SIG-M5 (cell line): ENCODE data around the gene PDE5A.
"Not testable (repeated sequence)": the region's sequence is repeated elsewhere in the genome, so short reads cannot be mapped to it uniquely, and the experiment has no call there.

Experiments used
- DNase-seq: peaks from one replicate; lab custom pipeline; 2025; lab: John Stamatoyannopoulos, UW

The PDE5A gene

DNA sequence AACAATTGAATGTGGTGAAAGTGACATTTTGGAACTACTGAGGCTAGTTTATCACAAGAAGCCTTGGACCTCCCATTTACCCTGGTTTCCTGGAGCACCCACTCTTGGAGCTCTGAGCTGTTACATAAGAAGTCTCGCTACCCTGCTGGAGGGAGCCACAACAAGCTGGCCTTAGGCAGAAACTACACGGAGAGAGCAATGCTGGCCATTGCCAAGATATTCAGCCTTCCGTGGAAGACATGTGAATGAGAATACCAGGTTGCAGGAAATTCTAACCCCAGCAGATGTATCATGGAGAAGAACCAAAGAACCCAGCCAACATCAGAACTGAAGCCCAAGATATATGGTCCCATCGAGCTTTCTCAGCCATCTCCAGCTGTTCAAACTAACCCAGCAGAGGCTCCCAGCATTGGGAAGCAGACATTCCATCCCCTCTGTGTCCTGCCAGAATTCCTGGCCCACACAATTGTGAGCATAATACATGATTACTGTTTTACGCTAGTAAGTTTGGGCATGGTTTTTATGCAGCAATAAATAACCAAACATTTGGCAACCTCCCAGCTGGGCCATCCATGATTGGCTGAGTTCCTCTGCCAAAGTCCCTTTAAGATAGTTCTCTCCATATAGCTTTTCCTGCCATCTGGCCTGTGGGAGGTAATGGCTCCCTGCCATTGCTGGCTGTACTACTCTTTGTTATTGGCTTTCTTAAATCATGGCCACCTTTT lies 17.9 kb upstream of the PDE5A start:
- DNase-seq, result no peak

DNA sequence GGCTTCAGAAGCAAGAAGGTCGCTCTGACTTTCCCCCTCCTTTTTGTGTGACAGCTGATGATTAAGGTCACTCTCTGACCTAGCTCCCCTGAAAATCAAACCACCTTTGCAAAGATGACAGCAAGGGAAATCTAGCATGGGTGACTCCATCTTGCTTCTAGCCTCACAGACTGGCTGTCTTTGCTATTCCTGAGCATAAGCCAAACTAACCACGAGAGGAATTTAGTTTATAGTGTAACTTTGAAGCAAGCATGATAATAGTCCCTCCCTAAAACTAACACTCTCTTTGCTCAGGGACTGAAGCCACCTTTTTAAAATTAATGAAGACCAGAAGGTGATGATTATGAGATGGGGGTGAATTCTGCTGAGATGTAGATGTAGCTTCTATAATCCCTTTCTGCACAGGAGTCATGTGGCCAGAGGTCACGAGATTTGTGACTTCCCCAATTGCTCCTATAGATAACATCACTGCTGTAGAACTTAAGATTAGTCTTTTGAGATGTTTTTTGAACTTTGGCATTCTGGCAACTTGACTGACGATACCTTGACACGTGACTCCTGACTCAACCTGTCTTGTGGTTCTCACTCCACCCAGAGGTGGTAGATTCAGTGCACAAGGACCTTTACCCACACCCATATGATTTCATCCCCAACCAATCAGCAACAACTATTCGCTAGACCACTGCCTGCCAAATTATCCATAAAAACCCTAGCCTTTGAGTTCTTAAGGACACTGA lies 14.9 kb upstream of the PDE5A start:
- DNase-seq, result no peak

DNA sequence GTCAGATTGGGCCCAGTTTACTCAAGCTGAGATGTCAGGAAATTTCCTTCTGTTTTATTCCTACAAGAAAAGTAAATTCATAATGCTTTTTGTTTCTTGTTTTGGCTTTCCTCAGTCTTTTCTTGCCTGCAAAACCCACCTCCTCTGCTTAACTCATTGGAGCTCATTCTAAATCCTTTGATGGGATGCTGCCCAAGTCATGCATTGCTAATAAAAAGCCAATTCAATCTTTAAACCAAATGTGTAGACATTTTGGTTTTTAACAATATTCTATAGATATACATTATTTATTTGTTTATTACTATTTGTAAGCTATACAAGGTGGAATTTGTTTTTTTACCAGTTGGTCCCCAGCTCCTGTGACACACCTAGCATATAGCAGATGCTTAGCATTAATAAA lies 13.2 kb upstream of the PDE5A start:
- DNase-seq, result no peak

DNA sequence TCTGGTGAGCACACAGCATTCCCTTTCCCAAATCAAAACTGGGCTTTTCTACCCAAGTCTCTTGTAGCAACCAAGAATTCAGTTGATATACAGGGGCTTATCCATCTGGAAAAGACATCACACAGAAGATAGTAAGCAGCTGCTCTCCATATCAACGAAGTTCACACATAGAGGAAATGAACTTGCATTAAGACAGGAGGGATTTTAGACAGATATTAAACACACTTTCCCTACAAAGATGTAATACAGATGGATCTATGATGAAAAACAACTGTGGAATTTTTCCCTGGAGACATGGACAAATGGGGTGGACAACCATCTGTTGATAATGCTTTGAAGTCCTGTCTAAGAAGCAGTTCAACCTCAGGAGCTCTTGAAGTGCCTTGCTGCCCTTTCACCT lies 9.8 kb upstream of the PDE5A start:
- no peak for DNase-seq

DNA sequence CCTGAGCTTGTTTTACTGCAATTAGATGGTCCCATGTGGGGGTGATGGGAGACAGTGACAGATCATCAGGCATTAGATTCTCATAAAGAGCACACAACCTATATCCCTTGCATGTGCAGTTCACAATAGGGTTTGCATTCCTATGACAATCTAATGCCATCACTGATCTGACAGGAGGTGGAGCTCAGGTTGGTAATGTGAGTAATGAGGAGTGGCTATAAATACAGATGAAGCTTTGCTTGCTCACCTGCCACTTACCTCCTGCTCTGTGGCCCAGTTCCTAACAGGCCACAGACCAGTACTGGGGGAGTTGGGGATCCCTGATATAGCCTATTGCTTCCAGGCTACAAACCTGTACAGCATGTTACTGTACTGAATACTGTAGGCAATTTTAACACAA lies 8.2 kb upstream of the PDE5A start:
- not testable (repeated sequence) for DNase-seq

DNA sequence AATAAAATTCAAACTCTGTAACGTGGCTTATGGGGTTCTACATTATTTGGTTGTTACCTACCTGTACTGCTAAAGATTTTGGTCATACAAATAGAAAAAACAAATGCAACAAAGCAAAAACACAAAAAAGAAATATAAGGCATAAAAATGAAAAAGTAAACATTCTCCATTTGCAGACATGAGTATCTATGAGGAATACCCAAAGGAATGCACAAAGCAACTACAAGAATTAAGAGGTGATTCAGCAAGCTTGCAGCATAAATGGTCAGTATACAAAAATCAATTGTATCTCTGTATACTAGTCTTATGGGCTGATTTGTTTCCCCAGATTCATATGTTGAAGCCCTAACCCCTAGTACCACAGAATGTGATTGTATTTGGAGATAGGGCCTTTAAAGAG lies 3.6 kb upstream of the PDE5A start:
- no peak for DNase-seq

DNA sequence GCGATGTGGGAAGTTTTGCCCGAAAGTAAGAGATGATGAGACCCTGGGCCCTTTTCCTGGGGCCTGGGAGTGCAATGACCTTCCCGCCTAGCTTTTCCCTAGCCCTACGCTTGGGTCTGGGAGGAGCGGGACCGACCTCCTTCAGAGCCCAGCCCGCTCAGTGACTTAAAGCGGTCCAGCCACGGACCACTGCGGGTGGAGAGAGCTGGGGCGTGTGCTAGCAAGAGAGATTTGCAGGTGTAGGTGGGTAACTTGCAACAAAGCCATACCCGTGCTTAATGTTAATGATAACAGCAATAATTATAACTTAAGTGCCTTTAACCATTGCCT lies 503 bp upstream of the PDE5A start:
- DNase-seq, result no peak

DNA sequence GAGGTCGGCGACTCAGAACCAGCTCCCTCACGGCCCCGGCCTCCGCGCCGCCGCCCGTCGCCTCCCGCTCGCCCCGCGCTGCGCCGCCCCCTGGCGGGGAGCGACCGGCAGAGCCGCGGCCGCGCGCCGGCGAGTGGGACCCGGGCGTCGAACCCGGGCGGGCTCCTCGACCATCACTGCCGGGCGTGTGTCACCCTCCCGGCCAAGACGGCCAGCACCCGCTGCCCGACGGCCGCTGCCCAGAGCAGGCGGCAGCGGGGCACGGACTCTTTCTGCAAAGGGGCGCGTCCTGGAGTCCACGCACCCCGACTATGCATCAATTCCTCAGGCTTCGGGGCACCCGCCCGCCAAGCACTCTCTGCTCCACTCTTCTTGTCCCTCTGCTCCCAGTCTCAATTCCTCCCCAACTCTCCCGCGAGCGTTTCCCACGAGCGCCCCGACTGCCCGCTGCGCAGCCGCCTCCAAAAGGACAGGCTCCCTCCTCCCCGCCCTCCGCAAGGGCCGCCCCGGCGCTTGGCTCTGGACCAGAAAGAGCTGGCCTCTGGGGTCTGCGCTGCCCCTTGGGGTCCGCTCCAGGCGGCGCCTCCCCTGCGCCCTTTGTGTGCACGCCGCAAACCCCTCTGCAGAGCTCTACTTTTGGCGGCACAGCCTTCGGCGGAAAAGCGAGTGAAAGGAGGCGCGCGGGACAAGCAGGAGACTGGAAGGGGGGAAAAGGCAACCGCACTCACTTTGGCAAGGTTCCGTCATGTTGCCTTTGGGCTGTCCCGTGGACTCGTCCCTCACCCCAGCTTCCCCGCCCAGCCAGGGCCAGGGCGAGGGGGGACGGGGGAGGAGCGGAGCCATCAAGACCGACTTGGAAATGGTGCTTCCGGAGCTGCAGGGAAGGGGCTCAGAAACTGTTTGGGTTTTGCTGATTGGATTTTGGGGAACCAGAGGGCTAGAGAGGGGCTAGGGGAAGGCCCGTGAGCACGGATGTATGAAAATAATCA lies 1.0 kb downstream of the PDE5A start:
- no peak for DNase-seq

DNA sequence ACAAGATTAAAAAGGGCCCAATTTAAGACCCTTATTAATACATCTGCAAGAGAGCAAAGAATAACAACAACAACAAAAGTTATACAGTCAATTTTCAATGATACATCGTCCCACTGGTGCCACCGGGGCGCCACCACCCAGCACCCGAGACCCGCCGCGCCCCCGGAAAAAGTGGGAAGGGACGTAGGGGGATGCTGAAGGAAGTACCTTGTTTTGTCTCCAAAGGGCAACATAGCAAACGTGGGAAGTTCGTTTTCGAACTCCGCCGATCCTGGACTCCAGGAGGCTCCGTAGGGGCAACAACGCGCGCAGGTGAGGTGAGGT lies 1.7 kb downstream of the PDE5A start:
- no peak for DNase-seq

DNA sequence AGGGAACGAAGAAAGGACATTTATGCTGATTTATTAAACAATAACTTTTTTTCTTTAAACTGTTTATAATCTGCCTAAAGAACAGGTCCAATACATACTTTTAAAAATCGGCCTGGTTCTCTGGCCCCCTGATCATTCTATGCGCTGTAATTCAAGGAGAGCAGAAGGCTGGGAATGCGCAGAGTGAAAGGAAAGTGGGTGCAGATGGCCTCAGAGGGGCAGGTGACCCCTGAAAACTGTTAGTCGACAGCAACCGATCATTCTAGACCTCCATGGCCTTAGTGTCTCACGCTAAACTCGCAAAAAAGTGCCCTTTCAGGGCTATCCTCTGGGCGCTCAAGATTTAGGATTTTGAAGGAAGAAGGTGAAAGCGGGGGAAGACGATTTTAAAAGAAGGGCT lies 2.2 kb downstream of the PDE5A start:
- DNase-seq, result no peak

DNA sequence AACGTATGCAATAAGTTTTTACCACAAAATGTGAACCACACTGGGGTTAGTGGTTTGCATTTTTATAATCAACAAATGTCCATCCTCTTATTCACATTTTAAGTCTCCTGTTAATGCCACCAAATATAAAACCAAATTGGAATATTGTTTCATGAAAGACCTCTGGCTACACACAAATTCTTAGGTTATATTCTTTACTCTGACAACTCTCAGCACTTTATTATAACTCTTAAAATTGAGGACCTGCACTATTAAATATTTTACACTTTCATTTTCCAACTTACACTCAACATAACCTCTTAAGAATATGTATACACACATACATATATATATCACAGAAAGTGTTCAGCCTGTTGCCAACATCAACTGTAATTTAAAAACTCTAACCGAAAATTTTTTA lies 2.8 kb downstream of the PDE5A start:
- no peak for DNase-seq

DNA sequence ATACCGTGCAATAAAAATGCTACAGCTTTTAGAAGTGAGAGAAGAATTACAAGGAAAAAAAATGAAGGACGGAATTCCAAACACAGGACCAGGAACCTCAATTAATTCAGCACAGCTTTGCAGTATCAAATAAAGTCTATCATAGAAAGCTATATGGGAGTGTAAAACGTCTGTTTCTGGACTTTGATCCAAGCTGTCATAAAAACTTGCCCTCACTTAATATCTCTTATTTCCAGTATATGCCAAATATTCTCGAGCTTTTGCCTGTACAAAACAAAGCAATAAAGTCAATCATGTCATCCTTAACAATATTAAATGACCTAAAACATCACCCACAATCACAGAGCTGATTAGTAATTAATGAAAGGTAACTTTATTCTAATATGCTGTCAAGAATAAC lies 4.2 kb downstream of the PDE5A start:
- no peak for DNase-seq

DNA sequence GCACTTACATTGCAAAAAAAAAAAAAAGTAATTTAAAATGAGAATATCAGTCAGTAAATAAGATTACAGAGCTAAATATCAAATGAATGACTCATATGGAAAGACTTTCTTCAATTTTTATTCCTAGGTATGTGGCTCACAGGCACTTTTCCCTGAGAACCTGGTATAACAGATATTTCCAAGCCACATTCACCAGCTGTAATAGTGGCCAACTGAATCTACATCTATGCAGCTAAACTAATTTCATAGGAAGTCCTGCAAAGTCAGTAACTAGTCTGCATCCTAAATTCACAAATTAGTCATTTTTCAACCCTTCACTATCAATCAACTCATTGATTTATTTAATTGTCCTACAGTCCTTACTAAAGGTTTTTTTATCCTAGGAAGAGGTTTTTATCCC lies 5.6 kb downstream of the PDE5A start:
- DNase-seq, result no peak

DNA sequence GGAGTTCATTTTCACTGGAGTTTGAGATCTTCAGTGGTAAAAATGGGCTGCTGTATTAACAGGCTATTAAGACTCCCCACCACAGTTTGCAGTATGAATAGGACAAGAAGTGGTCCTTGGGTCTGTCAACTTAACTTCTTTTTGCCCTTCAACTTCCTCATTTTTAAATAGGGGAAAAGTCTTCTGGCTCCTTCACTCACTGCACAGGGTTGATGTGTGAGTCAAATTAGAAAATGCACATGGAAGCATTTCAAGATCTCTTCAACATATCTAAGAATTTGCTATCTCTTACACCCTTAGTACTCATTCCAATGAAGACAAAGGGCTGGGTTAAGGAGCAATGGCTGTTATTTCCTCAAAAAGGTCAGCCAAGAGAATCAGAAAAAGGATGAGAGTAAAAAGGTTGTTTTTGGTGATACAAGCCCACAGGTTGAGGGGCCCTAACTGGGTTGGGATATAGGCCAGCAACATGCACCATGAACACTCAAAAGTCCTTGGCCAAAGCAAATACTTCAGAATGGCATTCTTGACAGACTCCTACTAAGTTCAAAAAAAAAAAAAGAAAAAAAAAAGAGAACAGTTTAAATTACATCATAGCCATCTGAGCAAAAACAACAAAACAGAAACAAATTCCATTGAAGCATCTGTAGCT lies 13.4 kb downstream of the PDE5A start:
- DNase-seq, result no peak

DNA sequence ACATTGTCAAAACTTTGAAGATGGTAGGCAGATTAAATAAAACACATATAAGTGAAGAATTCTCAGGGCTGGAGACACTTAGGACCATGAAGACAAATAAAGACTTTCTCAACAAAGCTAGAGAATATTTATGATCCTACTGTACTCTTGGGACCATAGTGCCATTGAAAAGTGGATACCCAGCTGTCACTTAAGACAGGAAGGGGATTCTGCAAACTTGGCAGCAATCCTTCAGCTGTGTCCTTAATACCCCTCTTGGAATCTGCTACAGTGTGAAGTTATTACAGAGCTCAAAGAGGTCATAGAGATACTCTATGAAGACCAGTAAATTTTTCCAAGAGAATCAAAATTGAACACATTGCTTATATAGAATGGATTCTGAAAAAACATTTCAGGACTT lies 24.3 kb downstream of the PDE5A start:
- no peak for DNase-seq

DNA sequence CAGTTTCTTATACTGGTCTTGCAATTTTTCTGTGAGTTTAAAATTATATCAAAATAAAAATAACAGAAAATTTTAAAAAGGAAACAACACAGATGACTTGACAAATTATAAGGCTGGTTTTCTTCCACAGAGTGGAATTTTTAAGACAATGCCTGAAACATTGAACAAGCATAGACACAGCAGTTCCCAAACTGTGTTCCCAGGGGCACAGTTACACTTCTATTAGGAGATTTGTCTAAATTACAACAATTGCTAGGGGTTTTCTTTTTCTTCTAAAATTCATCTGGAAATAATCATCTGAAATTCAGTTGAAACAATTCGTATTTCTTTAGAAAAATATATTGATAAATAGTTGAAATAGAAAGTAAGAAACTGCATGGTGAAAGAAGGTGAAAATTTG lies 26.2 kb downstream of the PDE5A start:
- no peak for DNase-seq

DNA sequence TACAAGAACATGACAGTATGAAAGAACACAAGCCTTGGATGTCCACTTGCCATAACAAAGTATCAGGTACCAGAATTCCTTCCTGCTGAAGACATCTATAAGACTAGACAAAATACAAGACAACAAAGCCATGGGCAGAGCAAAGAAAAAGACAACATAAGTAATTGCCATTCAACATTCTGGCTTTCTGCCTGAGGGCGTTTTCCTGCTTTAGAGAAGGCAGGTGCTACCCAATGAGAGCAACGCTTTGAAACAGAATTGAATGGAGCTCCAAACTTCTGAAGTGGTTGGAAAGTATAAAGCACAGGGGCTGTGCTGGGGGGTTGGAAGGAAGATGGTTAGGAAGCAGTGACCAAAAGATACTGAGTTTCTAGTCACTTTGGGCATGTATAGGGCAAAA lies 30.1 kb downstream of the PDE5A start:
- DNase-seq, result no peak

DNA sequence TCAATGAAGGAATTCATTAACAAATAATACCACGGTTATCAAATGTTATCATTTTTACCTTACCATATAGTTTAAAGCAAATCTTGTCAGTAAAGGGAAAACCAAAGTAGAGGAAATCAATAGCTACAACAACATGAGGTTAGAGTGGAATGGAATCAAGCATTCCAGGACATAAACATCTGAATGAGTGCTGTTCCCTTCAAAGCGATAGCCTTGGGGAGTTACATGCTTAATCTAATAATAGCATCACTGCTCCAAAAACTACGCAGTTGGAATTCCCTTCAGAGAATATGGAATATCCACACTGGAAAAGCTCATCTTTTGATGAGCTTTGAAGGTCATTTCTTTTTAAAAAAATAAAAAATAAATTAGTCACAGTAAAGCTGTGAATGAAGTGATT lies 31.2 kb downstream of the PDE5A start:
- no peak for DNase-seq

DNA sequence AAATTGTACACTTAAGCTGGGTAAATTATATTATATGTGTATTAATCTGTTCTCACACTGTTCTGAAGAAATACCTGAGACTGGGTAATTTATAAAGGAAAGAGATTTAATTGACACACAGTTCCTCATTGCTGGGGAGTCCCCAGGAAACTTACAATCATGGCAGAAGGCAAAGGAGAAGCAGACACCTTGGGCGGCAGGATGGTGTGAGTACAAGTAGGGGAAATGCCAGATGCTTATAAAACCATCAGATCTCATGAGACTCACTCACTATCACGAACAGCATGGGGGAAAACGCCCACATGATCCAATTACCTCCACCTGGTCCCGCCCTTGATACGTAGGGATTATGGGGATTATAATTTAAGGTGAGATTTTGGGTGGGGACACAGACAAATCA lies 34.9 kb downstream of the PDE5A start:
- DNase-seq, result no peak

DNA sequence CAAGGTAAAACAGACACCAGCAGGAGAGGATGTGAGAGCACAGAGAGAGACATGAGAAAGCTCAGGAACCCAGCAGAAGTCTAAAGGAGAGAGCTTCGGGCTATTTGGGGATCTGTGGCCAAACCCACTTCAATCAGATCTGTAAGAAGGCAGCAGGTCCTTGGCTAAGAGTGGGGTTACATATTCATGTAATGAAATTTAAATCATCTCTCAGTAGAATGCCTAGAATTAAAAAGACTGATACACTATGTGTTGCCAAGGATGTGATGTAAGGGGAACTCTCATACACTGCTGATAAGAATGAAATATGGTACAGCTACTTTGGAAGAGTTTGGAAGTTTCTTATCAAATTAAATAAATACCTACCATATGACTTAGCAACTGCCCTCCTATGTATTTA lies 35.8 kb downstream of the PDE5A start:
- DNase-seq, result no peak

DNA sequence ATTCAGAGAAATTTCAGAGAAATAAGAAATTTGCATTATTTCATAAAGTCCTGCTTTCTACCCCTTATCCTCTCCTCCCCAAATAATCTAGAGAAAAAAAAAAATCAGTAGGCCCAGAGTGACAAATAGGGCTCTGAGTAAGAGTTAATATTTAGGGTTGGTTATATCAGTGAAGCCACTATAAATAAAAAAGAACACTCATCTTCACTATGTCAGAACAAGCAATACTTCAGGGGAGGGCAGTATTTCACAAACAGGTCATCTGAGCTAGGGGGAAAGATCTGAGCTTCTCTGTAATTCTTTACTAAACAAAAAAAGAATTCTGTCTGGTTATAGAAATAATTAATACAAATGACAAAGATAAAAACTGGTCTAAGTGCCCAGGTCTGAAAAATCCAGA lies 39.4 kb downstream of the PDE5A start:
- DNase-seq, result no peak

DNA sequence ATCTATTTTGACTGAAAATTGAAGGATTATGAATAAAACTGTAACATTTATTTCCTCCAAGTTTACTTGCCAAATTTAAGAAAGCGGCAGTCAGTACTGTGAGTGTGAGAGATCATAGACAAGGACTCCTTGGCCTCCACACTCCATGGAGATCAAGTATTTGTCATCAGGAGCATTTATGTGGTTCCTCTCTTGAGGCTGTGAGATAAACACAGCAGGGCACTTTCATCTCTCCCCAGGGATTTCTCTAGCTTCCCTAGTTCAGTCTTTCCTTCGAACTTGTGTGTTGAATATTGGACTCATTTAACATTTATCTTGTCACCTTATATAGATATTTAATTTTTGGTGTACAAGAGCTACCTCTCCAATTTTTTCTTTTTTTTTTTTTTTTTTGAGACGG lies 40.8 kb downstream of the PDE5A start:
- DNase-seq, result no peak

DNA sequence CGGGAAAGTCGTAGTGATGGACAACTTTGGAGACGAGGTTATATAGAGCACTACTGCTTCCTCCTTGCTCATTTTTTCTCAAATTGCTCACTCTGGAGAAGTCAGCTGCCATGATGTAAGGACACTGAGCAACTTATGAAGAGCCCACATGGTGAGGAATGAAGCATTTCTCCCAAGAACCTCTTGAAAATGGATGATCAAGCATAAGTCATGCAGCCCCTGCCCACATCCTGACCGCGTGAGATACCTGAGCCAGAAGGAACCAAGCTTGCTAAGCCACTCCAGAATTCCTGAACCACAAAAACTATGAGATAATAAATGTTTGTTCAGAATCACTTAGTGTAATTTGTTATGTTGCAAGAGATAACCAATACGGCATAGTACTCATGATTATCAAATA lies 42.8 kb downstream of the PDE5A start:
- DNase-seq, result no peak
